Activated CD4-positive, alpha-beta T cell treated with anti-CD3 and anti-CD28 coated beads for 1 hour (primary cell): Measurements from ENCODE around the gene ELOVL1.

Experiments
- DNase-seq: peaks from one replicate; pipeline ENCODE4 v3.0.0-alpha.2; 2020

ELOVL1 gene

GRCh38 chr1:43352881-43353280, 14.9 kb downstream of the ELOVL1 start:
- DNase-seq, result no peak

GRCh38 chr1:43352351-43352705, 15.5 kb downstream of the ELOVL1 start:
- no peak for DNase-seq

GRCh38 chr1:43351421-43352350, 16.1 kb downstream of the ELOVL1 start:
- DNase-seq, result no peak

GRCh38 chr1:43350976-43351375, 16.8 kb downstream of the ELOVL1 start:
- no peak for DNase-seq

DNA sequence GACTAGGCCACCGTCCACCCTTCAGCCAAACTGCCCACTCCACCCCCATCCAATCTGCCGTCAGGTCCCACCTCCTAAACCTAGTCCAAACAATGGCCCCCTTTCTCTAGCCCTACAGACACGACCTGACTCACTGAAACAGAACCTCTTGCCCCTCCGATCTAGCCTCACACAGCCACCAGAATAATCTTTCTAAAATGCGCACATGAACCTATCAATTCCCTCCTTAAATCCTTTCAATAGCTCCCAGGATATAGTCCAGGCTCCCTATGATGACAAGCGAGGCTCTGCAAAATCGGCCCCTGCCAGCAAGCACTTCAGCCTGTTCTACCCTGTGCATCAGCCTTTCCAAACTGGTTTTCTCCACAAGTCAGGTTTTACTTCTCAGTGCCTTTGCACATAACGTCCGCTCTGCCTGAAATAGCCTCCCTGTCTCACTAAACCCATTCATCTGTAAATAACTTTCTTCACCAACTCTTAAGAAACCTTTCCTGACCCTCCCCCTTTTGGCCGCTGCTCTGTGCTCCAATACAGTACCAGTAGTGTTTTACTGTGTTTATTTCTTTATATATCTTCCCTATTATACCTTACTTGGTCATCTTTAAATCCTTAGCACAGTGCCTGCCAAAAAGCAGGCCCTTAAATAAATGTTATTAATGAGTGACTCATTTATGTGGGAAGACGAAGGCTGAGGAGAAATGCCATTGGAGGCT, 18.1 kb downstream of the ELOVL1 start:
- no peak for DNase-seq

DNA sequence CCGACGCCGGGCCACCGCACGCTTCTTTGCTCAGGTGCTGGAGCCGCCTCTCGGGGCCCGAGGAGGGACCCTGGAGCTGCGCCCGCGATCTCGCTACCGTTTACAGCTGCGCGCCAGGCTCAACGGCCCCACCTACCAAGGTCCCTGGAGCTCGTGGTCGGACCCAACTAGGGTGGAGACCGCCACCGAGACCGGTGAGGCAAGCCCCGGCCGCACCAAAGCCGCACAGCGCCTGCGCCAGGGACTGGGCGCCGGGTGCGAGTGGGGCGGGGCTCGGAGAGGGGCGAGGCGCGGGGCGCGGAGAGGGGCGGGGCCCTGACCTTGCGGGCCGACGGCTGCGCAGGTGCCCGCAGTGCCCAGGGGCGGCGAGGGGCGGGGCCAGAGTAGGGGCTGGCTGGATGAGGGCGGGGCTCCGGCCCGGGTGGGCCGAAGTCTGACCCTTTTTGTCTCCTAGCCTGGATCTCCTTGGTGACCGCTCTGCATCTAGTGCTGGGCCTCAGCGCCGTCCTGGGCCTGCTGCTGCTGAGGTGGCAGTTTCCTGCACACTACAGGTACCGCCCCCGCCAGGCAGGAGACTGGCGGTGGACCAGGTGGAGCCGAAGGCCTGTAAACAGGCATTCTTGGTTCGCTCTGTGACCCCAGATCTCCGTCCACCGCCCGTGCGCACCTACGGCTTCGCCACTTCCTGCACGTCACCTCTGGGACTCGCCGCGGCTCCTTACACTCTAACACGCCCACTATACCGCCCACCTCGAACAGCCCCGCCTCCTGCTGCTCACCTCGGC, 18.8 kb downstream of the ELOVL1 start:
- DNase-seq, result no peak

- no peak for DNase-seq
Measured at GRCh38 chr1:43348343-43348808, 19.4 kb downstream of the ELOVL1 start.

DNA sequence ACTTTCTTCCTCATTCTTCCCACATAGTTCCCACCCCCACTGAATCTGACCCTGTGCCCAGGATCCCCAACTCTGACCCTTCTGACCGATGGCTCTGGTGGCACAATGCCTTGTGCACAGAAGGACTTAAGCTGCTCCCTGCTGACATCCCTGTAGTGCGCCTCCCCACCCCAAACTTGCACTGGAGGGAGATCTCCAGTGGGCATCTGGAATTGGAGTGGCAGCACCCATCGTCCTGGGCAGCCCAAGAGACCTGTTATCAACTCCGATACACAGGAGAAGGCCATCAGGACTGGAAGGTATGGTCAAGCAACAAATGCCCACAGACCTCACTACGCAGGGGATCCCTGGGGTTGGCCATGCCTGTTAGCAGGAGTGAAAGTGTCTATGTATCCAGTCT, 21.2 kb downstream of the ELOVL1 start:
- no peak for DNase-seq

- no peak for DNase-seq
Measured at GRCh38 chr1:43345120-43345519, 22.7 kb downstream of the ELOVL1 start.

GRCh38 chr1:43344267-43344850, 23.5 kb downstream of the ELOVL1 start:
- DNase-seq, result no peak

DNA sequence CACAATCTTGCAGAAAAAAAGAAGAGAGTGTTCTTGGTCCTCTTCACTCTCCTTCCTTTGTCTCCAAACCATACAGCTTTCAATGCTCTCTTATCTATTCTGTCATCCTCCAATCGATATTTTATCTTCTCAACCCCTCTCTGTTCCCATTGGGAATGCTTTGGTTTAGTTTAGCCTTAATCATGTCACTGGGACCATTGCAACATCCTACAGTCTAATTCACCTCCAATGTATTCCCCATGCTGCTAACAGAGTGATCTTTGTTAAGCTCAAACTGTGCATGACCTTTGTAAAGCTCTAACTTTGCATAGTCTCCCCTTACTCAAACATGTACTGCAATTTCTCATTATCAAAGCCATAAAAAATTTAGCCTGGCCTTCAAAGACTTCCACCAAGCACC, 27.3 kb downstream of the ELOVL1 start:
- no peak for DNase-seq

GRCh38 chr1:43339584-43340232, 28.1 kb downstream of the ELOVL1 start:
- no peak for DNase-seq

DNA sequence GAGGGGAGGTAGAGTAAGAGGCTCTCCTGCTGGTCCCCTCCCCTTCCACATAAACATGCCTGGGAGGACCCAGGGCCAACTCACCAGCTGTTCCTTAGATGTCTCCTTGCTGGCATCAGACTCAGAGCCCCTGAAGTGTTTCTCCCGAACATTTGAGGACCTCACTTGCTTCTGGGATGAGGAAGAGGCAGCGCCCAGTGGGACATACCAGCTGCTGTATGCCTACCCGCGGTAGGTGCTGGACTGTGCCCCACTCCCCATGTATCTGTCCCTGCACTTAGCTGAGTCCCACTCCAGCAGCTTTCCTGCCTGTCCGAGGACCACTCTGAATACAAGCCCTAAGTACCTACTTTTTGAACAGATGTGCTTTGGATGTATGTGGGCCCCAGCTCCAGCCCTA, 29.8 kb downstream of the ELOVL1 start:
- DNase-seq, result no peak

- DNase-seq, result no peak
Measured at GRCh38 chr1:43337588-43337987, 30.2 kb downstream of the ELOVL1 start, which contains the start of gene MPL. Gene MPL, plus strand, starts transcription at chr1:43337818. Its CDS starts 31 bp downstream, at chr1:43337849.

- DNase-seq, result no peak
Measured at GRCh38 chr1:43334453-43335205, 33.2 kb downstream of the ELOVL1 start.

- no peak for DNase-seq
Measured at GRCh38 chr1:43331688-43332087, 36.1 kb downstream of the ELOVL1 start.

DNA sequence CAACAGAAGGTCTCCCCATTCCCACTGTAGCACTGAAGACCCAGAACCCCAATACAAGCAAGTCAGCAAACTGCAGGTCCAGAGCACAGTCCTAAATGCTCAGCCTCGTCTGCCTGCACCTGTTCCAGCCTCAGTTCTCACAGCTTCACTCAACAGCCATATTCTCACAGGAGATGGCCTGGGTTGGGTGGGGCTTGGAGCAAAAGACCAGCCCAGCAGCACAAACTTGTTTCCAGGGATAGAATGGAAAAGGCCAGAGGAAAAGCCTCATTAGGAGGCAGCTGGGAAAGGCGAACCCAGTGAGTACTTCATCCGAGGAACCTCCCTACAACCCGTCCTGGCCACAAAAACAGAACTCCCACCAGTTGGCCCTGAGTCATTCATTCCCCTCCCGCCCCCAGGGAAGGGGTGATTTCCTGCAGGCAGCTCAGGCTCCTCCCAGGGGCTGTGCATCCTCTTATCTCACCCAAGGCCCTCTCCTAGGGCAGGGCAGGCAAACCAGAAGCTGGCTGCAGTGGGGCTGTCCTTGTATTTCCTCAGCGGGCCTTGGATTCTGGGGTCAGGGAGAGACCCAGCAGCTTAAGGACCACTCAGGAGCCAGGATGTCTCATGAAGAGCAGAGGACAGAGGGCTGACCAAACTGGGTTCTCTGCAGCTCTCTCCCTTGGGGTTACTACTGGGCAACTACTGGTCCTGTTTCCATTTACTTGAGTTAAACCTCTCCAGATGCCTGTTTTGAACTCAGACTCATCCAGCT, 37.6 kb downstream of the ELOVL1 start:
- DNase-seq, result no peak

GRCh38 chr1:43327549-43328292, 40.1 kb downstream of the ELOVL1 start:
- DNase-seq, result no peak

DNA sequence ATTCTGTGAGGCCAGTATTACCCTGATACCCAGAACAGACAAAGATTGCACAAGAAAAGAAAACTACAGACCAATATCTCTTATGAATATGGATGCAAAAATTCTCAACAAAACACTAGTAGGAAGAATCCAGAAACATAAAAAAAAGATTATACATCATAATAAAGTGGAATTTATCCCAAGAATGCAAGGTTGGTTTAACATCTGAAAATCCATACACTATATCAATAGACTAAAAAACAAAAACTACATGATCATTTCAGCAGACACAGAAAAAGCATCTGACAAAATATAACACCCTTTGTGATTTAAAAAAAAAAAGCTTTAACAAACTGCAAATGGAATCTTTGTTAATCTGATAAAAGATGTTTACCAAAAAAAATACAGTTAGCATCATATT, 42.4 kb downstream of the ELOVL1 start:
- DNase-seq, result no peak

GRCh38 chr1:43324810-43325209, 43.0 kb downstream of the ELOVL1 start:
- DNase-seq, result no peak
